Measurements from ENCODE around the gene YJEFN3. TPM values are rescaled to one million over a fixed set of nuclear protein-coding genes. Genes with fewer than 3 reads are reported as not detected.

Gene YJEFN3
- total RNA-seq, 1 experiment from 2014 or later = 25.3 TPM

DNA sequence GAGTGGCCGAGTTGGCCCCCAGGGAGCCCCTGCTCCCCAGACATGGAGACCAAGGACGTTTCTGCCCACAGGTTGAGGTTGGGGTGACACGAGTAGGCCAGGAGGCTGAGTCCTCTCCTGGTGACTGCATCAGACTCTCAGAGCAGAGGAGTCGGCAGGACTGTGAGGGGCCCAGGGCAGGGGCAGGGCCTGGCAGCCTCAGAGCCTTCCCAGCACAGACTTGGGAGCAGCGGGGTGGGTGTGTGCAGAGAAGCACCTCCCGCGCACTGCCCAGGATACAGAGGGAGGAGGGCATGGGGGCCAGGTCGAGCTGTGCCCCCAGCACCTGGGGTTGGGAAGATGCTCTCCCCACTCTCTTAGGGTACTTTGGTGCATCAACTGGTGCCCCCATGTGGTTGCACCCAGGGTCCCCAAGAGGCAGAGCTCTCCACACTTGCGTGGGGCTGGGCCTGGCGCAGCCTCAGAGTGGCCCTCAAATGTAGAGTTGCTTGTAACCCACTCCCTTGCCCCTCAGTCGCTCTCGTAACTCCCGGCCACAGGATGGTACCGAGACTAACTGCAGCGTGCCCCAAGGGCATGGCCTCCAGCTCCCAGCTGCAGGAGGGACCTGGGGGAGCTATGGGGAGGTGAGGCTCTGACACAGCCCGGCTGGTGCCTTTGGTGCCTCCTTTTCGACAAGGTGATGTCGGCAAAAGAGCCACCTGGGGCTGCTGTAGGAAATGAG lies 29.3 kb upstream of the YJEFN3 start:
- CTCF ChIA-PET = no interaction called here

More for the DNA sequence above, 29.3 kb upstream of the YJEFN3 start:
- Histone ChIP-seq H3K9ac (ENCODE audit: low read length) (no peak overlapping the region), H3K4me2 (ENCODE audit: low read length) (no peak overlapping the region), H3K79me2 (ENCODE audit: insufficient read depth, low read length) (peaks cover 26% of the 10 kb centered on the region; the same call in 1 of the 2 replicates), H3K9me3 (ENCODE audit: control insufficient read depth in 1 of 2, insufficient read depth in 1 of 2, low read depth in 1 of 2, low read length in 2 of 2) (no peaks in the 10 kb centered on the region), H4K20me1 (ENCODE audit: insufficient read depth) (no peaks in the 10 kb centered on the region), H3K36me3 (ENCODE audit: control insufficient read depth in 1 of 2, insufficient read depth in 2 of 2, low read length in 2 of 2) (peaks cover 26 to 54% of the 10 kb centered on the region in 2 experiments; a peak in 3 of 4 replicates), H3K27me3 (ENCODE audit: insufficient read depth, low read length) (no peaks in the 10 kb centered on the region), H3K4me3 (replicated peaks in 1 of 2; ENCODE audit: low read depth in 1 of 2, low read length in 2 of 2) (no peak overlapping the region), H3K4me1 (ENCODE audit: control insufficient read depth in 1 of 2, insufficient read depth in 2 of 2, low read length in 2 of 2) (no peaks in the 10 kb centered on the region), H3K27ac (ENCODE audit: low read depth, low read length) (no peak overlapping the region), H3K9me2 (ENCODE audit: insufficient read depth) (no peaks in the 10 kb centered on the region), H2AFZ (ENCODE audit: low read depth, low read length, poor library complexity, severe bottlenecking) (no peak overlapping the region)
- intact Hi-C loops (cut with micrococcal nuclease) = no loop called here
- ATAC-seq (no peak), DNase-seq (ENCODE audit: low read depth, low spot score) (no peak)
- no TSS peak for BruUV-seq (replicated peaks)
- TF ChIP-seq ELF1 (IDR thresholded peaks at IDR 0.05; ENCODE audit: borderline replicate concordance, low read depth) = no peak
- TF ChIP-seq EGR1 (IDR thresholded peaks at IDR 0.05; ENCODE audit: low read depth) = no peak
- TF ChIP-seq, protein P1, sequence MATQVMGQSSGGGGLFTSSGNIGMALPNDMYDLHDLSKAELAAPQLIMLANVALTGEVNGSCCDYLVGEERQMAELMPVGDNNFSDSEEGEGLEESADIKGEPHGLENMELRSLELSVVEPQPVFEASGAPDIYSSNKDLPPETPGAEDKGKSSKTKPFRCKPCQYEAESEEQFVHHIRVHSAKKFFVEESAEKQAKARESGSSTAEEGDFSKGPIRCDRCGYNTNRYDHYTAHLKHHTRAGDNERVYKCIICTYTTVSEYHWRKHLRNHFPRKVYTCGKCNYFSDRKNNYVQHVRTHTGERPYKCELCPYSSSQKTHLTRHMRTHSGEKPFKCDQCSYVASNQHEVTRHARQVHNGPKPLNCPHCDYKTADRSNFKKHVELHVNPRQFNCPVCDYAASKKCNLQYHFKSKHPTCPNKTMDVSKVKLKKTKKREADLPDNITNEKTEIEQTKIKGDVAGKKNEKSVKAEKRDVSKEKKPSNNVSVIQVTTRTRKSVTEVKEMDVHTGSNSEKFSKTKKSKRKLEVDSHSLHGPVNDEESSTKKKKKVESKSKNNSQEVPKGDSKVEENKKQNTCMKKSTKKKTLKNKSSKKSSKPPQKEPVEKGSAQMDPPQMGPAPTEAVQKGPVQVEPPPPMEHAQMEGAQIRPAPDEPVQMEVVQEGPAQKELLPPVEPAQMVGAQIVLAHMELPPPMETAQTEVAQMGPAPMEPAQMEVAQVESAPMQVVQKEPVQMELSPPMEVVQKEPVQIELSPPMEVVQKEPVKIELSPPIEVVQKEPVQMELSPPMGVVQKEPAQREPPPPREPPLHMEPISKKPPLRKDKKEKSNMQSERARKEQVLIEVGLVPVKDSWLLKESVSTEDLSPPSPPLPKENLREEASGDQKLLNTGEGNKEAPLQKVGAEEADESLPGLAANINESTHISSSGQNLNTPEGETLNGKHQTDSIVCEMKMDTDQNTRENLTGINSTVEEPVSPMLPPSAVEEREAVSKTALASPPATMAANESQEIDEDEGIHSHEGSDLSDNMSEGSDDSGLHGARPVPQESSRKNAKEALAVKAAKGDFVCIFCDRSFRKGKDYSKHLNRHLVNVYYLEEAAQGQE (IDR thresholded peaks at IDR 0.05; ENCODE audit: low read depth) = no peak
- TF ChIP-seq RAD21 (IDR thresholded peaks at IDR 0.05; ENCODE audit: low read depth) = no peak
- TF ChIP-seq SIN3A (IDR thresholded peaks at IDR 0.05; ENCODE audit: low read depth) = no peak
- ChIA-PET POLR2A (no interaction called here), RAD21 (ENCODE audit: low non-redundant PET in 1 of 2, low total read pairs in 2 of 2, uncharacterized antibody in 2 of 2, unreplicated experiment in 2 of 2) (no interaction called here)
